ENCODE measurements around the gene VWA5A.

Gene VWA5A

GRCh38 chr11:124190298-124191139 is 75.3 kb downstream of the VWA5A start:
- H3K4me1 ChIP-seq (ENCODE audit: insufficient read depth, low read length) = no peaks in the 10 kb centered on the region
- no peak overlapping the region for H2AFZ ChIP-seq (ENCODE audit: low read depth, low read length)
- H3K36me3 ChIP-seq (ENCODE audit: insufficient read depth, low read length) = no peaks in the 10 kb centered on the region
- no peaks in the 10 kb centered on the region for H3K27me3 ChIP-seq (ENCODE audit: insufficient read depth, low read length)
- no peak overlapping the region for H3K4me3 ChIP-seq (ENCODE audit: low read length)
- H3K9me3 ChIP-seq (ENCODE audit: low read length) = no peaks in the 10 kb centered on the region

- no peaks in the 10 kb centered on the region for H3K36me3 ChIP-seq (ENCODE audit: insufficient read depth, low read length)
These were observed 78.2 kb downstream of the VWA5A start for GRCh38 chr11:124193221-124194010.

GRCh38 chr11:124194293-124195188 is 79.3 kb downstream of the VWA5A start:
- no peak overlapping the region for H2AFZ ChIP-seq (ENCODE audit: low read depth, low read length)
- peaks cover 3% of the 10 kb centered on the region for H3K9me3 ChIP-seq (ENCODE audit: low read length)
- no peaks in the 10 kb centered on the region for H3K36me3 ChIP-seq (ENCODE audit: insufficient read depth, low read length)
- no peak overlapping the region for H3K4me3 ChIP-seq (ENCODE audit: low read length)
- no peaks in the 10 kb centered on the region for H3K4me1 ChIP-seq (ENCODE audit: insufficient read depth, low read length)
- H3K27me3 ChIP-seq (ENCODE audit: insufficient read depth, low read length) = no peaks in the 10 kb centered on the region

More at GRCh38 chr11:124193221-124194010, 78.2 kb downstream of the VWA5A start:
- H3K9me3 ChIP-seq (ENCODE audit: low read length) = no peaks in the 10 kb centered on the region
- no peak overlapping the region for H2AFZ ChIP-seq (ENCODE audit: low read depth, low read length)
- H3K4me1 ChIP-seq (ENCODE audit: insufficient read depth, low read length) = no peaks in the 10 kb centered on the region
- no peaks in the 10 kb centered on the region for H3K27me3 ChIP-seq (ENCODE audit: insufficient read depth, low read length)
- no peak overlapping the region for H3K4me3 ChIP-seq (ENCODE audit: low read length)

GRCh38 chr11:124195189-124195734 is 80.0 kb downstream of the VWA5A start:
- H3K9me3 ChIP-seq (ENCODE audit: low read length) = peaks cover 3% of the 10 kb centered on the region
- no peaks in the 10 kb centered on the region for H3K4me1 ChIP-seq (ENCODE audit: insufficient read depth, low read length)
- H3K4me3 ChIP-seq (ENCODE audit: low read length) = no peak overlapping the region
- no peaks in the 10 kb centered on the region for H3K36me3 ChIP-seq (ENCODE audit: insufficient read depth, low read length)
- no peak overlapping the region for H2AFZ ChIP-seq (ENCODE audit: low read depth, low read length)
- H3K27me3 ChIP-seq (ENCODE audit: insufficient read depth, low read length) = no peaks in the 10 kb centered on the region

Measured in neuron (in vitro differentiated cells).